MCF 10A (cell line): ENCODE data around the gene LRTM2. TPM values are rescaled to one million over a fixed set of nuclear protein-coding genes. Genes with fewer than 3 reads are reported as not detected.
A peak's percentile ranks its signal among the peaks of the same experiment; 100 is the strongest.

ENCODE experiments used
- BruUV-seq: library from RNA; stranded (reverse); fragments of 400-500 nt; replicated peaks from 2 replicates; lab custom pipeline; 2021; lab: Mats Ljungman, UMichigan
- CTCF ChIA-PET: fragments of 300-600 bp; sonication (Branson Sonifier 250); formaldehyde crosslinking; extraction: SDS; loops from one replicate; lab custom pipeline; 2021; ENCODE audit warnings: antibody characterized with exemption, inconsistent platforms; lab: Yijun Ruan, JAX
- POLR2A ChIA-PET: fragments of 300-600, 350-650 bp; sonication (Branson Sonifier 250); formaldehyde crosslinking; extraction: SDS; loops from one replicate; lab custom pipeline; 2020; ENCODE audit warnings: antibody characterized with exemption, inconsistent platforms; lab: Yijun Ruan, JAX
- DNase-seq: peaks from one replicate; pipeline ENCODE4 v3.0.0-alpha.2; 2018; ENCODE audit not compliant: unreplicated experiment
- H3K27ac Mint-ChIP-seq: one replicate; pipeline ENCODE4 v1.8.0; 2022; ENCODE audit warnings: mild to moderate bottlenecking, low read depth, mixed read lengths; ENCODE audit not compliant: unreplicated experiment
- H3K27me3 Mint-ChIP-seq: one replicate; pipeline ENCODE4 v1.8.0; 2022; ENCODE audit warnings: mixed read lengths; ENCODE audit not compliant: insufficient read depth, unreplicated experiment
- H3K36me3 Mint-ChIP-seq: one replicate; pipeline ENCODE4 v1.8.0; 2022; ENCODE audit warnings: mild to moderate bottlenecking, moderate library complexity, mixed read lengths; ENCODE audit not compliant: insufficient read depth, unreplicated experiment
- H3K4me1 Mint-ChIP-seq: one replicate; pipeline ENCODE4 v1.8.0; 2022; ENCODE audit warnings: mixed read lengths; ENCODE audit not compliant: insufficient read depth, unreplicated experiment
- H3K4me3 Mint-ChIP-seq: one replicate; pipeline ENCODE4 v1.8.0; 2022; ENCODE audit warnings: mild to moderate bottlenecking, moderate library complexity, mixed read lengths; ENCODE audit not compliant: unreplicated experiment
- H3K9me3 Mint-ChIP-seq: one replicate; pipeline ENCODE4 v1.8.0; 2022; ENCODE audit warnings: mixed read lengths; ENCODE audit not compliant: unreplicated experiment
- intact Hi-C: fragments of 100-400 bp; cut with micrococcal nuclease; formaldehyde crosslinking; loops from 2 replicates; pipeline ENCODE4 v1.14.1; 2022
- total RNA-seq: library from RNA; stranded (reverse); gene quantifications from 2 replicates; pipeline ENCODE4 v1.2.3, GENCODE V29; 2022
- TF ChIP-seq, protein P1 (sequence below): fragments of 200-600 bp; IDR thresholded peaks from one replicate; pipeline ENCODE4 v1.8.0; 2022; ENCODE audit warnings: antibody characterized with exemption, mild to moderate bottlenecking; ENCODE audit not compliant: unreplicated experiment

LRTM2 gene
- total RNA-seq, 1 experiment from 2014 or later, result not detected

DNA sequence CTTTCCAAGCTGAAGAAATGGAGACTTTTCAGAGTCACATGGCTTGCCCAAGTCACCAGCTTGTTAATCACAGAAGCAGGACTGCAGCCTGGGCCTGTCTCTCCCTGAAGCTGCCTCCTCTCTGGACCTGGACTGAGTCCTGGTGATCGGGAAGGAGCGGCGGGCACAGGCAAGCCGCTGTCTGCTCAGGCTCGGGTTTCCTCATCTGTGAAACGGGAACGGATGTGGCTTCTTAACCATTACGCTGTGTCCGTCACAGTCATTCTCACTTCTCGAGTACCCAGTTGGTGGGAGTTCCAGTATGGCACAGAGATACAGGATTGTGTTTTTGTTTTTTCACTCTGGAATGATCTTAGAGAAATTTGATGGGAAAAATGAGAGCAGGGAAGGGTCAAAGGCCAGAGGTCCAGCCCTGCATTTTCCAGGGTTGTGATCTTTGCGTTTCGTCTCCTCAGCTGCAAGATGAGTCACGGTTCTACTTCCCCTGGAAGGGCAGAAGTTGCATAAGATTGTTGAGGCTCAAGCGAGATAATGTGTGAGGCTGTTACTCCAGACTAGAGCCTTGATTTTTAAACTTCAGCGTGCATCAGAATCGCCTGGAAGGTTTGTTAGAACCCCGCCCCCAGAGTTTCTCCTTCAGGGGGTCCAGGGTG is 7.6 kb upstream of the LRTM2 start:
- H3K9me3 Mint-ChIP-seq, result no peaks in the 10 kb centered on the region
- peaks cover 22% of the 10 kb centered on the region for H3K27me3 Mint-ChIP-seq
- ChIA-PET POLR2A (interaction anchor here (0.7 kb wide), 2 partner anchors 66 to 101 kb away, joined by 3 read pairs; no protein-coding TSS in a partner anchor), CTCF (interaction anchor here (0.5 to 1.2 kb wide), 3 partner anchors 13 to 547 kb away, joined by 3 to 4 read pairs (median 4); no protein-coding TSS in a partner anchor)
- DNase-seq, result peak; percentile 80
- TF ChIP-seq, protein P1, sequence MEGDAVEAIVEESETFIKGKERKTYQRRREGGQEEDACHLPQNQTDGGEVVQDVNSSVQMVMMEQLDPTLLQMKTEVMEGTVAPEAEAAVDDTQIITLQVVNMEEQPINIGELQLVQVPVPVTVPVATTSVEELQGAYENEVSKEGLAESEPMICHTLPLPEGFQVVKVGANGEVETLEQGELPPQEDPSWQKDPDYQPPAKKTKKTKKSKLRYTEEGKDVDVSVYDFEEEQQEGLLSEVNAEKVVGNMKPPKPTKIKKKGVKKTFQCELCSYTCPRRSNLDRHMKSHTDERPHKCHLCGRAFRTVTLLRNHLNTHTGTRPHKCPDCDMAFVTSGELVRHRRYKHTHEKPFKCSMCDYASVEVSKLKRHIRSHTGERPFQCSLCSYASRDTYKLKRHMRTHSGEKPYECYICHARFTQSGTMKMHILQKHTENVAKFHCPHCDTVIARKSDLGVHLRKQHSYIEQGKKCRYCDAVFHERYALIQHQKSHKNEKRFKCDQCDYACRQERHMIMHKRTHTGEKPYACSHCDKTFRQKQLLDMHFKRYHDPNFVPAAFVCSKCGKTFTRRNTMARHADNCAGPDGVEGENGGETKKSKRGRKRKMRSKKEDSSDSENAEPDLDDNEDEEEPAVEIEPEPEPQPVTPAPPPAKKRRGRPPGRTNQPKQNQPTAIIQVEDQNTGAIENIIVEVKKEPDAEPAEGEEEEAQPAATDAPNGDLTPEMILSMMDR, result no peak
- intact Hi-C loops, result no loop called here
- no peak overlapping the region for H3K4me3 Mint-ChIP-seq
- BruUV-seq, result no TSS peak
- no peaks in the 10 kb centered on the region for H3K36me3 Mint-ChIP-seq
- peaks cover 5% of the 10 kb centered on the region for H3K4me1 Mint-ChIP-seq
- H3K27ac Mint-ChIP-seq, result peak overlapping the region; percentile 63

DNA sequence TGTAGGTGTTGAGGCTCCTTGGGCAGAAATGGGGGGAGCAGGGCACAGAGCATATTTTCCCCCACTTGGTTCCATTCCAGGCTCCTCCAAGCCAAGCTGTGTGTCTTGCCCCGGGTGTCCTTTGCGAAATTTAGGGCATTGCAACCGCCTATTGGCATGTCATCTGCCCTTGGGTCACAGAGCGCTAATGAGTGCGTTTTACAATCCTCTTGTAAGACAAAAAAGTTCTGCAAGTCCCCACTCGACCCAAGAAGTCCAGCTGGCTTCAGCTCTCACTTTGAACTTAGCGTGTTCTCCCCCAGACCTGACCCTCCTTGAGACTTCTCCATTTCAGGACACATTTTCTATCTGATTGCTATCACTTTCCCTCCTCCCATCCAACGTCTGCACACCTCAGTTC is 6.1 kb upstream of the LRTM2 start:
- Mint-ChIP-seq H3K4me3 (no peak overlapping the region), H3K9me3 (no peaks in the 10 kb centered on the region), H3K27me3 (peaks cover 30% of the 10 kb centered on the region), H3K36me3 (no peaks in the 10 kb centered on the region), H3K27ac (no peak overlapping the region), H3K4me1 (peaks cover 5% of the 10 kb centered on the region)
- DNase-seq, result no peak
- TF ChIP-seq, protein P1, result no peak
- ChIA-PET CTCF (interaction anchor here (0.7 to 1.2 kb wide), 3 partner anchors 20 to 456 kb away, joined by 3 to 6 read pairs (median 3); no protein-coding TSS in a partner anchor), POLR2A (no interaction called here)
- no TSS peak for BruUV-seq
- intact Hi-C loops, result no loop called here

DNA sequence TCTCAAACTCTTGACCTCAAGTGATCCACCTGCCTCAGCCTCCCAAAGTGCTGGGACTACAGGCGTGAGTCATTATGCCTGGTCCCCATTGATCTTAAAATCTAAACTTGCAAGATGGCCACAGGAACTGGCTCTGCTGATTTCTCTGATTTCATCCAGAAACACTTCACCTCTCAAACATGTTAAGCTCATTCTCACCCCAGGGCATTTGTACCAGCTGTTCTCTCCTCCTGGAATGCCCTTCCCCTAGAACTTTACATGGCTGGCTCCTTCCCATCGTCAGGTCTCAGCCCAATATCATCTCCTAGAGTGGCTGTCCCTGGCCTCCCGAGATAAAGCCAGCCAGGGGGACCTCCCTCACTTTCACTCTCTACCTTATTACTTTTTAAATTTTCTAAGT is 5.3 kb upstream of the LRTM2 start:
- TF ChIP-seq, protein P1, result no peak
- no peak for DNase-seq
- BruUV-seq, result no TSS peak
- no peak overlapping the region for H3K4me3 Mint-ChIP-seq
- peaks cover 5% of the 10 kb centered on the region for H3K4me1 Mint-ChIP-seq
- CTCF ChIA-PET, result interaction anchor here (1.6 kb wide), 1 partner anchor 125 kb away, joined by 10 read pairs; no protein-coding TSS in a partner anchor
- peaks cover 39% of the 10 kb centered on the region for H3K27me3 Mint-ChIP-seq
- POLR2A ChIA-PET, result no interaction called here
- no peaks in the 10 kb centered on the region for H3K9me3 Mint-ChIP-seq
- no peak overlapping the region for H3K27ac Mint-ChIP-seq
- H3K36me3 Mint-ChIP-seq, result no peaks in the 10 kb centered on the region
- intact Hi-C loops, result no loop called here

DNA sequence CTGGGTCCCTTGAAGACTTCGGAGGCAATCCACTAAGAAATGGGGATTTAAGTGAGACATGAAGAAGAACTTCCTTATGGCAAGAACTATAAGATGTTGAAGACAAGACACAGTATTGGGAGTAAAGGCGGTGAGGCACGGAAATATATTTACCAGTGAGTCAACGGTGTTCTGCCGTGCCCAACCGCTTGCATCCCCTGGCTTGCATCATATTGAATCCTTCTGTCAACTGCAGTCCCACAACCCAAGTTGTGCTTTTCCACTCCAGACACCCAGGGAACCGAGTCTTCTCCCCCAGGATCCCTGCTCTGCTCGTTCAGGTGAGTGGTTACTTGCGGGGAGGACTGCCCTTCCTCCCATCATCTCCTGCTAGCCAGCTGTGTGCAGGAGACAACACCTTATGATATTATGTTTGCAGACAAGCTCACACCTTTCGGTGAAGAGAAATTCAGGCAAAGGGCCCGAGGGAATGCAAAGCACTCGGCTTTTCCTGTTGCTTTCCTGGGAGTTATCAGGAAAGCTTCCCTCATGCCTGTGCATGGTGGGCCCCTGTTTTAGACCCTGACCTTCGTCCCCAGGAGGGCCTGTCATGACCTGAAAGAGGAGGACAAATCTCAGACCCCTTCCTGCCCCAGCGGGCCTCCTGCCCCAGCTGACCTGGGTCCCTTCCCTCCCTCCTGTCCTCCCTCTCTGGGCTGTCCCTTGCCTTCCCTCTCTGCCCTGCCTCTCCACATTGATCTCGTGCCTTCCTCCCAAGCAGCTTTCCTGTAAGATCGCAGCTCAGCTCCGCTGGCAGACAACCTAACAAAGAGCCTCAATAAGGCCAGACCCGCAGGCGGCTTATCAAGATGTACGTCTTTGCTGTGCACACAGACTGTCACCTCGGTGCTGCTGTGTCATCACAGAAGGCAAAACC is 4.3 kb upstream of the LRTM2 start:
- no TSS peak for BruUV-seq
- peak; percentile 17 for DNase-seq
- no peak overlapping the region for H3K4me3 Mint-ChIP-seq
- TF ChIP-seq, protein P1, result no peak
- ChIA-PET CTCF (interaction anchor here (0.6 to 1.6 kb wide), 4 partner anchors 10 to 124 kb away, joined by 3 to 10 read pairs (median 3); no protein-coding TSS in a partner anchor), POLR2A (no interaction called here)
- no peaks in the 10 kb centered on the region for H3K9me3 Mint-ChIP-seq
- intact Hi-C loops, result no loop called here
- peaks cover 48% of the 10 kb centered on the region for H3K27me3 Mint-ChIP-seq
- no peaks in the 10 kb centered on the region for H3K36me3 Mint-ChIP-seq
- H3K4me1 Mint-ChIP-seq, result peaks cover 5% of the 10 kb centered on the region
- H3K27ac Mint-ChIP-seq, result no peak overlapping the region
